ENCODE results near the gene CCS.

DNA sequence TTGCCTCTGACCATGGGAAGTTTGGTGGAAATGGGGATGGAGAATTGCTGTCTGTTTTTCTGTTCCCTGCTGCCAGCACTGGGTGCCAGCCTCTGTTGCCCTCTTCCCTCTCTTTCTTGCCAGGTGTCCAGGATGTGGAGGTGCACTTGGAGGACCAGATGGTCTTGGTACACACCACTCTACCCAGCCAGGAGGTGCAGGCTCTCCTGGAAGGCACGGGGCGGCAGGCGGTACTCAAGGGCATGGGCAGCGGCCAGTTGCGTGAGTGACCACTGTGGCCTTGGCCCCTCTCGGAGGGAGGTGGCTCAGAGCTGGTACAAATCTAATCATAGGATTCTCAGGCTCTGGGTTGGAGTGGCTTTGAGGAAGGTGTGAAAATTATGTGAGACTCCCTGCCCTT, 6.0 kb downstream of the CCS start:
- TF ChIP-seq, protein P1, sequence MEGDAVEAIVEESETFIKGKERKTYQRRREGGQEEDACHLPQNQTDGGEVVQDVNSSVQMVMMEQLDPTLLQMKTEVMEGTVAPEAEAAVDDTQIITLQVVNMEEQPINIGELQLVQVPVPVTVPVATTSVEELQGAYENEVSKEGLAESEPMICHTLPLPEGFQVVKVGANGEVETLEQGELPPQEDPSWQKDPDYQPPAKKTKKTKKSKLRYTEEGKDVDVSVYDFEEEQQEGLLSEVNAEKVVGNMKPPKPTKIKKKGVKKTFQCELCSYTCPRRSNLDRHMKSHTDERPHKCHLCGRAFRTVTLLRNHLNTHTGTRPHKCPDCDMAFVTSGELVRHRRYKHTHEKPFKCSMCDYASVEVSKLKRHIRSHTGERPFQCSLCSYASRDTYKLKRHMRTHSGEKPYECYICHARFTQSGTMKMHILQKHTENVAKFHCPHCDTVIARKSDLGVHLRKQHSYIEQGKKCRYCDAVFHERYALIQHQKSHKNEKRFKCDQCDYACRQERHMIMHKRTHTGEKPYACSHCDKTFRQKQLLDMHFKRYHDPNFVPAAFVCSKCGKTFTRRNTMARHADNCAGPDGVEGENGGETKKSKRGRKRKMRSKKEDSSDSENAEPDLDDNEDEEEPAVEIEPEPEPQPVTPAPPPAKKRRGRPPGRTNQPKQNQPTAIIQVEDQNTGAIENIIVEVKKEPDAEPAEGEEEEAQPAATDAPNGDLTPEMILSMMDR (IDR thresholded peaks at IDR 0.05), result no peak
- no peak for TF ChIP-seq POLR2A (IDR thresholded peaks at IDR 0.05; ENCODE audit: low read depth)
- no peak for TF ChIP-seq POLR2AphosphoS5 (IDR thresholded peaks at IDR 0.05)
- no peak for TF ChIP-seq EP300 (IDR thresholded peaks at IDR 0.05)

Data from esophagus muscularis mucosa (tissue), 4 donors.